T-cell (primary cell): ENCODE results near the gene LYST. TPM values are rescaled to one million over a fixed set of nuclear protein-coding genes. Genes with fewer than 3 reads are reported as not detected.

Source experiments
- ATAC-seq, 4 experiments: fragments of 200-7000 bp in 3 of 4; fragments of 150-1000 bp in 1 of 4; cut with Tn5 transposase; replicated peaks in 1 of 4; 1 replicate in 3 of 4; 2 replicates in 1 of 4; pipeline ENCODE4 v1.10.0; 2021; ENCODE audit warnings: moderate library complexity in 3 of 4, mild to moderate bottlenecking in 2 of 4, moderate number of reproducible peaks in 1 of 4
- CTCF ChIA-PET, 2 donors: fragments of 300-600 bp; sonication (Branson Sonifier 250); formaldehyde crosslinking; loops; one replicate each; lab custom pipeline; 2022; ENCODE audit warnings: antibody characterized with exemption in 2 of 2; lab: Charles Lee
- POLR2A ChIA-PET, 2 donors: fragments of 300-600 bp; sonication (Branson Sonifier 250); formaldehyde crosslinking; loops; one replicate each; lab custom pipeline; 2022; ENCODE audit warnings: antibody characterized with exemption in 2 of 2; lab: Charles Lee
- DNase-seq, 35 experiments: peaks; one replicate each; pipeline versions ENCODE4 v3.0.0 to v3.0.0-alpha.2; 2013 to 2023
- H3K27ac ChIP-seq: one replicate; pipeline ENCODE4 v1.5.1; 2013; ENCODE audit warnings: low read length
- H3K27me3 ChIP-seq, 2 experiments: replicated peaks in 1 of 2; 1 replicate in 1 of 2; 2 replicates in 1 of 2; pipeline versions ENCODE4 v1.6.1 to v1.7.0; 2013; ENCODE audit warnings: low read length in 1 of 2, mixed read lengths in 1 of 2; ENCODE audit not compliant: control insufficient read depth in 2 of 2, insufficient read depth in 2 of 2; ENCODE audit errors: extremely low read depth in 1 of 2
- H3K36me3 ChIP-seq, 2 donors: 1 replicate in 1 of 2; 2 replicates in 1 of 2; pipeline versions ENCODE4 v1.6.1 to v1.7.0; 2013; ENCODE audit warnings: low read length in 1 of 2; ENCODE audit not compliant: control insufficient read depth in 2 of 2, insufficient read depth in 1 of 2; ENCODE audit errors: extremely low read depth in 1 of 2
- H3K4me1 ChIP-seq, 2 experiments: 1 replicate in 1 of 2; 2 replicates in 1 of 2; pipeline versions ENCODE4 v1.6.1 to v1.7.0; 2013; ENCODE audit warnings: low read length in 2 of 2, mixed read lengths in 1 of 2; ENCODE audit not compliant: insufficient read depth in 2 of 2, control insufficient read depth in 1 of 2; ENCODE audit errors: extremely low read depth in 1 of 2
- H3K4me3 ChIP-seq, 2 donors: 1 replicate in 1 of 2; 2 replicates in 1 of 2; pipeline versions ENCODE4 v1.5.1 to v1.7.0; 2013; ENCODE audit warnings: mild to moderate bottlenecking in 2 of 2, low read length in 1 of 2, moderate library complexity in 1 of 2; ENCODE audit not compliant: control insufficient read depth in 1 of 2; ENCODE audit errors: extremely low read depth in 1 of 2
- H3K9me3 ChIP-seq: 2 replicates; pipeline ENCODE4 v1.7.0; 2013
- H3K27ac Mint-ChIP-seq, 2 donors: one replicate each; pipeline ENCODE4 v1.8.0; 2020 to 2021; ENCODE audit warnings: mild to moderate bottlenecking in 2 of 2, mixed read lengths in 2 of 2
- H3K27me3 Mint-ChIP-seq, 2 donors: one replicate each; pipeline ENCODE4 v1.8.0; 2021 to 2022; ENCODE audit warnings: mixed read lengths in 2 of 2
- H3K36me3 Mint-ChIP-seq: one replicate; pipeline ENCODE4 v1.8.0; 2021; ENCODE audit warnings: mixed read lengths
- H3K4me1 Mint-ChIP-seq, 3 donors: one replicate each; pipeline ENCODE4 v1.8.0; 2020 to 2022; ENCODE audit warnings: mixed read lengths in 3 of 3, mild to moderate bottlenecking in 1 of 3
- H3K4me3 Mint-ChIP-seq, 3 donors: one replicate each; pipeline ENCODE4 v1.8.0; 2020 to 2022; ENCODE audit warnings: mild to moderate bottlenecking in 3 of 3, mixed read lengths in 3 of 3, moderate library complexity in 3 of 3
- H3K9me3 Mint-ChIP-seq, 3 donors: one replicate each; pipeline ENCODE4 v1.8.0; 2020 to 2022; ENCODE audit warnings: mixed read lengths in 3 of 3
- WGBS: methylation state at CpG from one replicate; pipeline ENCODE4 v1.1.5; 2013; ENCODE audit warnings: missing lambda C conversion rate; ENCODE audit not compliant: insufficient coverage; 5-methylcytosine and 5-hydroxymethylcytosine counted together
- total RNA-seq, 35 experiments: library from RNA in 6 of 35; stranded (reverse) in 6 of 35; fragments of 120-200 nt in 1 of 35; gene quantifications; one replicate each; pipeline versions ENCODE4 v1.2.1 to v1.2.4 and lab custom pipeline; 2013 to 2026

LYST gene
- total RNA-seq, 5 donors from 2014 or later (not counting 1 experiment from before 2014, with no cell fraction given) = 19.7 to 37.9 (median 29.1) TPM

DNA sequence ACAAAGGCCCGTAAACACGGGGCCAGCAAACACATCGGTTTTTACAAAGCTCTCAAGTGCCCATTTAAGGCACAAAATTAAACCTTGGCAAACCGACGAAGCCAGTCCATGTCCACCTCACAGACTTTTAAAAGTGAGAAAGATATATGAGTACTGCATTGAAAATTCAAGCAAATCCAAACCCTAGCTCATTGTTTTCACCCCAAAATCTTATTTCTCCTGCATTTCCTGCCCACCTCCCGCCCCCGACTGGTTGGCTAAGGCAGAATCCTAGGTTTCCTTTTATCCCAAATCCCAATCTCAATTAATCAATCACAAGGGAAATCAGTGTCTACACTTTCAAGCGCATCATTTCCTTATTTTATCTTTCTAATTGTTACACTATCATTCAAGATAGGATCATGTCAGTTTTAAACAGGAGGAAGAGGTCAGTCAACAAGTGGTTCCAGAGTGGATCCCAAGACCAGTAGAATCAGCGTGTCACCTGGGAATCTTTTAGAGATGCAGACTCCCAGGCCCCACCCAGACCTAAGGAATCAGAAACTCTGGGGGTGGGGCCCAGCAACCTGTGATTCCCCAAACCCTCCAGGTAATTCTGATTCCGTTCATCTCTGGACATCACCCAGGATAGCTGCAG, 215.4 kb downstream of the LYST start:
- DNase-seq (no peak), ATAC-seq (no peak)
- POLR2A ChIA-PET = interaction anchor here (0.5 to 0.6 kb wide), 2 partner anchors 76 to 298 kb away, joined by 6 to 9 read pairs; no protein-coding TSS in a partner anchor
- Histone ChIP-seq H3K4me3 (peak overlapping the region in 1 of 2 donors; percentile 62), H3K4me1 (peaks cover 4 to 23% of the 10 kb centered on the region in 2 experiments), H3K9me3 (no peaks in the 10 kb centered on the region), H3K27me3 (peaks cover 12 to 48% of the 10 kb centered on the region in 2 experiments), H3K27ac (no peak overlapping the region), H3K36me3 (no peaks in the 10 kb centered on the region)
- peak overlapping the region; percentile 59 to 67 (median 64) for H3K4me3 Mint-ChIP-seq
- H3K27ac Mint-ChIP-seq = peak overlapping the region in 1 of 2 donors; percentile 28
- H3K9me3 Mint-ChIP-seq = peaks cover 0 to 12% (median 8%) of the 10 kb centered on the region in 3 donors
- WGBS = 50% methylated on average over 1 of the region's 10 CpGs
- CTCF ChIA-PET = no interaction called here
- no peaks in the 10 kb centered on the region for H3K36me3 Mint-ChIP-seq
- peaks cover 50 to 64% of the 10 kb centered on the region in 2 donors for H3K27me3 Mint-ChIP-seq
- H3K4me1 Mint-ChIP-seq = peaks cover 12 to 22% (median 13%) of the 10 kb centered on the region in 3 donors

DNA sequence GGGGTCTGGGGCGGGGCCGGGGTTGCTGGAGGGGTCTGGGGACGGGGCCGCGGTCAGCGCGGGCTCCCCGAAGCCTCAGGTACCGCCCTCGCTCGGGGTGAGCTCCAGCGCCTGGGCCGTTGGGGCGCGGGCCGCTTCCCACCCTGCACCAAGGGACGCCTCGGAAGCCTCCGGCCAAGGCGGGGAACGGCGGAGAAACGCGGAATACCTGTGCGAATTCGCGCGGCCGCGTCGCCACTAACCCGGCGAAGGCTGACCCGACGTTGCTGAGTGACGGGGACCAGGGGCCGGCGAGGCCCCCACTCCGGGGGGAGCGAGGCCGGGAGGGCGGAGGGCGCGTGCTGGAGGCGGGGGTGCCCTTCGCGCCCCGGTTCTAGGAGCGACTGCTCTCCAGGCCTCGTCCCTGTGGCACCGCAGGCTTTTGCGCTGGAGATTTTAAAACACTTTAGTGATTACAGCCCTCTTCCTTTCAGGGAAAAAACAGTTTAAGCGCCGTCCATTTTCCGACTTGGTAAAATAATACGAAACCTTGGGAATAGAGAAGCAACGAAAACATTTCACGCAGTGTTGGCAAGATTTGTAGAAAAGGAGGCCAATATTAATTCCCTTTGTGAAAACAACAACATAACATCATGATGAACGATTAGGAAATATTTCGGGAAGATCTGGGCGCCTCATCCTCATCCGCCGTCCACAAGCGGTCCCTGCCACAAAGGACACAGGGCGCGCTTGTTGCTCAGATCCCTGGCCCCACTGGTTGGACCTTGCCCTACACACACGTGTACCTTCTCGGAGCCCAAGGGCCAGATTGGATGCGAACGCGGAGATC, 216.2 kb downstream of the LYST start:
- H3K4me1 Mint-ChIP-seq = peaks cover 12 to 22% (median 13%) of the 10 kb centered on the region in 3 donors
- ChIA-PET POLR2A (interaction anchor here (0.5 to 0.6 kb wide), 2 partner anchors 75 to 299 kb away, joined by 6 to 9 read pairs; no protein-coding TSS in a partner anchor), CTCF (no interaction called here)
- peak in 1 of 4 experiments; percentile 23 for ATAC-seq
- peaks cover 47 to 63% of the 10 kb centered on the region in 2 donors for H3K27me3 Mint-ChIP-seq
- 7% methylated on average over 55 of the region's 71 CpGs for WGBS
- H3K4me3 Mint-ChIP-seq = peak overlapping the region; percentile 59 to 67 (median 64)
- H3K9me3 Mint-ChIP-seq = peaks cover 0 to 12% (median 8%) of the 10 kb centered on the region in 3 donors
- Histone ChIP-seq H3K4me1 (peaks cover 4 to 23% of the 10 kb centered on the region in 2 experiments), H3K27me3 (peaks cover 12 to 48% of the 10 kb centered on the region in 2 experiments), H3K27ac (no peak overlapping the region), H3K9me3 (no peaks in the 10 kb centered on the region), H3K4me3 (peak overlapping the region in 1 of 2 donors; percentile 62), H3K36me3 (no peaks in the 10 kb centered on the region)
- DNase-seq = peak in 1 of 35 experiments; percentile 24
- H3K27ac Mint-ChIP-seq = no peak overlapping the region
- H3K36me3 Mint-ChIP-seq = no peaks in the 10 kb centered on the region

DNA sequence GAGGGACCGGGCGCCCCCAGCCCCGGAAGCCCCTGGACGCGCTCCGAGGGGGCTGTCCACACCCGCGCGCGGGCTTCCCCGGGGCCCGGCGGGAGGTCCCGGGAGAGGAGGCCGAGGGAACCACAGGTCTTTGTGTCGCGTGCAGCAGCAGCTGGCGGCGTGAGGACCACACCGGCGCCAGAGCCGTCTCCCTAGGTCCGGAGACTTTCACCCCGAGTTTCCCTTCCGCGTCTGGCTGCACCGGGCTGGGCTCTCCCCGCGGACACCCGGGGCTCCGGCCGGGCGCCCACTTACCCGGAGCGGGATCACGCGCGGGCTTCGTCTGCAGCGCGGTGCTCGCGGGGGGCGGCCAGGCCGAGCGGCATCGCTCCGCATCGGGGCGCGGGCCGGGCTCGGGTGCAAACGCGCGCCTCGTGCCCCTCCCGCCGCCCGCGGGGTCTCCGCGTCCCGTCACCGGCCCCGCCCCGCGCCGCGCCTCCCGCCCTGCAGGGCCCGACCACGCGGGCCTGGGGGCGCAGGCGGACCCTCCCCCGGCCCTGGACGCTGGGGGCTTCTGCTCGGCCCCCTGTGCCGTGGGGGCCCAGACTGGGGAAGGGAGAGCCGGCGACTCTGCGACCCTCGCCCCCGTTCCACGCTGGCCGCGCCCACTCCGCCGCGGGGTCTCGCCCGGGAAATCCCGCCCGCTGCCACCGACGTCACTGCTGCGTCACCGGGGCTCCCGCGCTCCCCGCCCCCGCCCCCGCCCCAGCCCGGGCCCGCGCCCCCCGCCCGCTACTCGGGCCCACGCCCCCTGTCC, 217.1 kb downstream of the LYST start, which contains the start of gene GNG4:
Gene GNG4 (minus strand): TSS at position 417 of the 796 bp plus-strand sequence. CDS start 65,946 bp downstream, outside the sequence.
- CTCF ChIA-PET = no interaction called here
- Histone ChIP-seq H3K27me3 (peaks cover 12 to 53% of the 10 kb centered on the region in 2 experiments), H3K4me3 (peak within 1 kb of the TSS; percentile 24 to 62), H3K9me3 (no peaks in the 10 kb centered on the region), H3K4me1 (peaks cover 4 to 23% of the 10 kb centered on the region in 2 experiments), H3K36me3 (no peaks in the 10 kb centered on the region), H3K27ac (no peak within 1 kb of the TSS)
- no peaks in the 10 kb centered on the region for H3K36me3 Mint-ChIP-seq
- peaks cover 50 to 60% of the 10 kb centered on the region in 2 donors for H3K27me3 Mint-ChIP-seq
- peak within 1 kb of the TSS in 1 of 2 donors; percentile 86 for H3K27ac Mint-ChIP-seq
- peaks cover 12 to 24% (median 13%) of the 10 kb centered on the region in 3 donors for H3K4me1 Mint-ChIP-seq
- ATAC-seq (peak; percentile 16 to 46 (median 37)), DNase-seq (peak in 11 of 35 experiments; percentile 9 to 61 (median 24))
- H3K4me3 Mint-ChIP-seq = peak within 1 kb of the TSS; percentile 71 to 84 (median 83)
- peaks cover 0 to 7% (median 5%) of the 10 kb centered on the region in 3 donors for H3K9me3 Mint-ChIP-seq
- under 1% methylated on average over 91 of the region's 111 CpGs for WGBS
- POLR2A ChIA-PET = no interaction called here

DNA sequence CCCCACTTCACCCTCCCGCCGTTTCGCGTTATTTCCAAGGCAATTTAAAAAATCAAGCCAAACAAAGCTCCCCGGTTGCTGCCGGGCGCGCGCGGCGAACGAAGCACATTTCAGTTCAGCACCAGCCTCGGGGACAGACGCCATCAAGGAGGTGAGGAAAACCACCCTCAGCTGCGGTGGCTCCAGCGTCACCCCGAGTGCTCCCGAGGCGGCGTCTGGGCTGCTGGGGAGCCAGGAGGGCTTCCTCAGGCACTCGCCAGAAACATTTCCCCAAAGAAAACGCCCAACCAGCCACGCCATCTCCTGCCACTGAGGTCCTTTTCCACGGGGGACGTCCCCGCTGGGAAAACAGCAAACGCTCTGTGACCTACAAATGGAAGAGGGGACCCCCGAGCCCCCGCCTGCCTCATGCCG, 217.7 kb downstream of the LYST start:
- ATAC-seq (peak; percentile 77 to 84 (median 82)), DNase-seq (peak in 34 of 35 experiments; percentile 26 to 81 (median 48))
- Mint-ChIP-seq H3K4me3 (peak overlapping the region; percentile 71 to 84 (median 83)), H3K36me3 (no peaks in the 10 kb centered on the region), H3K4me1 (peaks cover 12 to 27% (median 15%) of the 10 kb centered on the region in 3 donors), H3K27ac (peak overlapping the region in 1 of 2 donors; percentile 86), H3K9me3 (peaks cover 0 to 3% (median 3%) of the 10 kb centered on the region in 3 donors), H3K27me3 (peaks cover 47 to 59% of the 10 kb centered on the region in 2 donors)
- H3K36me3 ChIP-seq = no peaks in the 10 kb centered on the region
- H3K27me3 ChIP-seq = peaks cover 12 to 57% of the 10 kb centered on the region in 2 experiments
- peaks cover 4 to 23% of the 10 kb centered on the region in 2 experiments for H3K4me1 ChIP-seq
- H3K4me3 ChIP-seq = peak overlapping the region; percentile 24 to 55
- no peak overlapping the region for H3K27ac ChIP-seq
- WGBS = 0% methylated on average over 21 of the region's 30 CpGs
- ChIA-PET POLR2A (no interaction called here), CTCF (no interaction called here)
- H3K9me3 ChIP-seq = no peaks in the 10 kb centered on the region

DNA sequence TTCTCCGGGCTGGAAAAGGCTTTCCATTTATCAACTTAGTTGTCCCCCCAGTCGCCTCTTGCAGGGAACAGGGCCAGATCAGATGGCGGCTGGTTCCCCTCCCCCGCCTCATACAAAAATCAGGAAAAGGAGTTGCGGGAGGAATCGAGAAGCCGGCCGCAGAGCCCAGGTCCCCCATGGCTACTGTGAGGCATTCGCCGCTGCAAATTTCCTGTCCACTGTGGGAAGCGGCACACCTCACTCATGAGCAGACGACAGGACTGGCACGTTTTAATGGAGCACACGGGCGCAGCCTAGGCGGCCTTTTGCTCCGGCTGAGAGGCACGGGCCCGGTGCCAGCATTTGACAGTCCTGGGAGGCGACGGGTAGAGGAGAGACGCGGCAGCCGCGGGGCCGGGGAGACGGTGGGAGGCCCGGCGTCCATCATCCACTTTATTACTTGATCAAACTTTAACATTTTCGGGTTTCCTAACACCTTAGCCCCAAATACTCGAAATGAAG, 218.2 kb downstream of the LYST start:
- H3K9me3 Mint-ChIP-seq = no peaks in the 10 kb centered on the region
- Histone ChIP-seq H3K36me3 (no peaks in the 10 kb centered on the region), H3K4me3 (peak overlapping the region in 1 of 2 donors; percentile 55), H3K9me3 (no peaks in the 10 kb centered on the region), H3K27ac (no peak overlapping the region), H3K4me1 (peaks cover 4 to 23% of the 10 kb centered on the region in 2 experiments), H3K27me3 (peaks cover 12 to 57% of the 10 kb centered on the region in 2 experiments)
- H3K27me3 Mint-ChIP-seq = peaks cover 44 to 56% of the 10 kb centered on the region in 2 donors
- H3K27ac Mint-ChIP-seq = peak overlapping the region in 1 of 2 donors; percentile 86
- DNase-seq = no peak
- POLR2A ChIA-PET = no interaction called here
- H3K4me3 Mint-ChIP-seq = peak overlapping the region; percentile 71 to 84 (median 83)
- ATAC-seq = no peak
- no peaks in the 10 kb centered on the region for H3K36me3 Mint-ChIP-seq
- H3K4me1 Mint-ChIP-seq = peaks cover 15 to 28% (median 16%) of the 10 kb centered on the region in 3 donors
- CTCF ChIA-PET = no interaction called here
- 15% methylated on average over 26 of the region's 31 CpGs for WGBS
